ENCODE data around the gene EIF4E.

DNA sequence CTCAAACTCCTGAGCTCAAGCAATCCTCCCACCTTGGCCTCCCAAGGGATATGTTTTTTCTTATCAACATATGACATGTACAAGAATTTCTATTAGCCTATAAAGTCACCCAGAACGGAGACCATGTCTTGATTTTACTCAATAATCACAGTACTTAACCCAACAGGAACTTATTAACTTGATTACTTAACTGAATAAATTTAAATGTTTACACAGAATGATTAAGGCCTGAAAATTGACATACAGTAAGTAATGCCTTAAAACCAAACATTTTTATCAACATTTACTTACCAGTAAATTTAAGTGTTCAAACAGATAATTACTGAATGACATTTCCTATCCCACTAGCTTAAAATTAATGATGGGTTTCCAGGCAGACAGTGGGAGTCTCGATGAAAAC lies 25.4 kb downstream of the EIF4E start:
- TF ChIP-seq, protein P1, sequence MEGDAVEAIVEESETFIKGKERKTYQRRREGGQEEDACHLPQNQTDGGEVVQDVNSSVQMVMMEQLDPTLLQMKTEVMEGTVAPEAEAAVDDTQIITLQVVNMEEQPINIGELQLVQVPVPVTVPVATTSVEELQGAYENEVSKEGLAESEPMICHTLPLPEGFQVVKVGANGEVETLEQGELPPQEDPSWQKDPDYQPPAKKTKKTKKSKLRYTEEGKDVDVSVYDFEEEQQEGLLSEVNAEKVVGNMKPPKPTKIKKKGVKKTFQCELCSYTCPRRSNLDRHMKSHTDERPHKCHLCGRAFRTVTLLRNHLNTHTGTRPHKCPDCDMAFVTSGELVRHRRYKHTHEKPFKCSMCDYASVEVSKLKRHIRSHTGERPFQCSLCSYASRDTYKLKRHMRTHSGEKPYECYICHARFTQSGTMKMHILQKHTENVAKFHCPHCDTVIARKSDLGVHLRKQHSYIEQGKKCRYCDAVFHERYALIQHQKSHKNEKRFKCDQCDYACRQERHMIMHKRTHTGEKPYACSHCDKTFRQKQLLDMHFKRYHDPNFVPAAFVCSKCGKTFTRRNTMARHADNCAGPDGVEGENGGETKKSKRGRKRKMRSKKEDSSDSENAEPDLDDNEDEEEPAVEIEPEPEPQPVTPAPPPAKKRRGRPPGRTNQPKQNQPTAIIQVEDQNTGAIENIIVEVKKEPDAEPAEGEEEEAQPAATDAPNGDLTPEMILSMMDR (IDR thresholded peaks at IDR 0.05; ENCODE audit: poor library complexity), result no peak
- TF ChIP-seq EZH2 (IDR thresholded peaks at IDR 0.05; ENCODE audit: borderline replicate concordance), result no peak
- no peak for TF ChIP-seq EZH2phosphoT487 (IDR thresholded peaks at IDR 0.05; ENCODE audit: low read depth, severe bottlenecking, unreplicated experiment)

Measured in hepatocyte (in vitro differentiated cells).